ENCODE data around the gene MPO. TPM values are rescaled to one million over a fixed set of nuclear protein-coding genes. Genes with fewer than 3 reads are reported as not detected.

The MPO gene
- total RNA-seq, 2 experiments from 2014 or later, result not detected

DNA sequence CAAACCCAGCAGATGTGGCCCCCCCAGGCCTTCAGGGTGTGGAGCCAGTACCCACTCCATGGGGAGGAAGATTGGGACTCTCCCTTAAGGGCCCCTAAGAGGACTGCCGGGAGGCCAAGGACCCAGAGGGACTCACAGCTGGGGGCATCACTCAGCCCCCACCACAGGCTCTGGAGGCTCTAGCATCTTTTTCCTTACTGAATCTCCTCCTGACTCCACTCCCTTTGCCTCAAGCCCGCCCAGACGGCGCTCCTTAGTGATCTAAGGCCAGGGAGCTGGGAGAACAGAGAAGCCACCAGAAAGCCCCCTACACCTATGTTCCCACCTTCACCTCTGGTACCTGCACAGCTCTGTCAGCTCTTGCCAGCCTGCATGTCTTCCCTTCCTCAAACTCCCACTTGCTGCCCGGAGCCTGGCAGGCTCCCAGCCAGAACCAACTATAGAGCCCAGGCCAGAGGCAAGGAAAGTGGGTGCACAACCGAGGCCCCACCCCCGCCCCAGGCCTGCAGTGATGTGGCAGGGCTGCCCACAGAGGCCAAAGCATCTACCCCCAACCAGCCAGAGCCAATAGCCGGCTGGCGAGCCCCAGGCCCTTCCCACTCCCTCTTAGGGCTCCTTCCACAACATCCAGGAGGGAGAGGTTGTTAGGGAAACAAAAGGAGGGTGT lies 22.3 kb upstream of the MPO start:
- ChIA-PET POLR2A (no interaction called here), CTCF (interaction anchor here (0.6 to 4.2 kb wide), 5 partner anchors 10 to 55 kb away, joined by 3 to 36 read pairs (median 4); no protein-coding TSS in a partner anchor)
- Mint-ChIP-seq H3K27ac (no peak overlapping the region), H3K36me3 (ENCODE audit: low read depth) (no peaks in the 10 kb centered on the region), H3K4me3 (no peak overlapping the region), H3K9me3 (no peaks in the 10 kb centered on the region), H3K27me3 (peaks cover 11% of the 10 kb centered on the region), H3K4me1 (no peaks in the 10 kb centered on the region)
- no peak for DNase-seq

DNA sequence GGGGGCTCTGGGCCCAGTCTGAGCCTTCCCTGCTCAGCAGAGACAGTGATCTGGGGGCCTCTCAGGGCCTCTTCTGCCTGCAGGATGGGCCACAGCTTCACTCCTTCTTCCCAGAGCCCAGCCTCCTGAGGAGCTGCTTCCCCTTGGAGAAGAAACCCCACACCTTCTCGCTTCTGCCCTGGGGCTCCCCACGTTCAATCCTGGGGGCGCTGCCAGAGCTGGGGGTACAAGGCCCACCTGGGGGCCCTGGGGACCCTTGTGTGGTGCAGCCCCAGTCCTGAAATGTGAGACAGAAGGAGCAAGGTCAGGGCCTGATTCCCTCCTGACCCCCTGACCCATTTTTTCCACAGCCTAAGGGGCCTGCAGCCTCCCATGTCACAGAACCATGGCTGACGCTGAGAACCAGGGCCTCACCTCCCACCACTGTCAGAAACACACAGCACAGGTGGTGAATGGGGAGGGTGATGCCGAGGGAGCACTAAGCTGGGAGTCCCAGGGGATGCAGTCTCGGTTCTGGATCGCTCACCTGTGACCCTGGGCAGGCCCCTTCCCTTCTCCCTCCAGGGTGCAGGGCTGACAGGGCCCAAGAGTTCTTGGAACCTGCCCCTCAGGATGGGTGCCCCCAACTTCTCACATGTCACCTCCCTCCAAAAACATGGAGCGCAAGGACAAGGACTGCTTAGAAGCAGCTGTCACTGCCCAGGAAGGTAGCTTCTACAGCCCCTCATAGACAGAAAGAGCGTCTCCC lies 21.6 kb upstream of the MPO start:
- Mint-ChIP-seq H3K9me3 (no peaks in the 10 kb centered on the region), H3K4me1 (no peaks in the 10 kb centered on the region), H3K27me3 (peaks cover 16% of the 10 kb centered on the region), H3K36me3 (ENCODE audit: low read depth) (no peaks in the 10 kb centered on the region), H3K4me3 (no peak overlapping the region), H3K27ac (no peak overlapping the region)
- DNase-seq, result no peak
- ChIA-PET POLR2A (no interaction called here), CTCF (interaction anchor here (0.6 to 4.2 kb wide), 4 partner anchors 10 to 42 kb away, joined by 3 to 36 read pairs (median 6); no protein-coding TSS in a partner anchor)

DNA sequence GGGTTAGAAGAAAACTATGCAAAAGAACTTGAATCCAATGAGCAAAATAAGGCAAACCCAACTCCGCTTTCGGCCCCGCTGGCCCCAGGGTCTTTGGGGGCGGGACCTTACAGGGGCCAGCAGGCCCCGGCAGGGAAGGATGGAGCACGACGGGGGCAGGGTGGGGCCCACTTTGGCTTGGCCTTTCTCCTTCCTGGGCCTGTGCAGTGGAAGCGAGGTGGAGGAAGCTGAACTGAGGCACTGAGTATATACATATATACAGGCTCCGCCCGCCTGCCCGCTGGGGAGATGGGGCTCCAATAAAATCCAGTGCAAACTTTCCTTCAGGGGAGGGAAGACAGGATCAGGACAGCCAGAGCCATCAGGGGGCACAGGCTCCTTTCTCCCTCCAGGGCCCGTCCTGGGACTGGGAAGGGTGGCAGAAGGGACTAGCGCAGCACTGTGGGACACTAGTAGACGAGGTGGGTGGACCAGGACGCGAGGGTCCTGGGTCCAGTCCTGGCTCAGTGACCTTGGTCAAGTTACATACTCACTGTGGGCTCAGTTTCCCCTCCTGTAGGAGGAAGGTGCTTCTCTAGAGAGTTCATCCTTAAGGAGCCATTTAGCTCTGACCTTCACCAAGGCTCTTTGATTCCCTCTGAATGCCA lies 20.9 kb upstream of the MPO start:
- H3K27me3 Mint-ChIP-seq, result peaks cover 16% of the 10 kb centered on the region
- no peaks in the 10 kb centered on the region for H3K36me3 Mint-ChIP-seq (ENCODE audit: low read depth)
- ChIA-PET CTCF (interaction anchor here (0.6 to 1.1 kb wide), 2 partner anchors 16 to 43 kb away, joined by 3 read pairs; no protein-coding TSS in a partner anchor), POLR2A (no interaction called here)
- no peaks in the 10 kb centered on the region for H3K4me1 Mint-ChIP-seq
- no peak overlapping the region for H3K4me3 Mint-ChIP-seq
- DNase-seq, result no peak
- H3K27ac Mint-ChIP-seq, result no peak overlapping the region
- H3K9me3 Mint-ChIP-seq, result no peaks in the 10 kb centered on the region

DNA sequence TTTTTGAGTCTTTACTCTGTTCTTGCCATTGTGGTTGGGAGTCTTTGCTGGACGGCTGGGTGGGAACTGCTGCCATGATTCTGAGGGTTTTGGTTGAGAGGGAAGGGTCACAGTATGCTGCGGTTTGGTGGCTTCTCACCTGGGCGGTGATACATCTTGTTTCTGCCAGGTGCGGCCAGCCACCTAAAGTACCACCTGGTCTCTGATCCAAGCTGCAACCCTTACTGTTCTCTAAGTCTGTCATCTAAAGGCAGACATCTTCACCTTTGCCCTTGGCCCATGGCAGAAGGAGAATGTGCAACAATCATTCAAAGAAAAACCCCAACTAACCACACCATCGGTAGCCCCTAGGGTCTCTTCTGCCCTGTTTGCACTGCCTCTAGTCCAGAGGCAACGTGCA lies 19.6 kb upstream of the MPO start:
- Mint-ChIP-seq H3K36me3 (ENCODE audit: low read depth) (no peaks in the 10 kb centered on the region), H3K27ac (no peak overlapping the region), H3K27me3 (peaks cover 19% of the 10 kb centered on the region), H3K4me1 (no peaks in the 10 kb centered on the region), H3K9me3 (no peaks in the 10 kb centered on the region), H3K4me3 (no peak overlapping the region)
- ChIA-PET POLR2A (no interaction called here), CTCF (interaction anchor here (0.5 to 1.6 kb wide), 3 partner anchors 15 to 147 kb away, joined by 3 to 4 read pairs (median 3); no protein-coding TSS in a partner anchor)
- no peak for DNase-seq

DNA sequence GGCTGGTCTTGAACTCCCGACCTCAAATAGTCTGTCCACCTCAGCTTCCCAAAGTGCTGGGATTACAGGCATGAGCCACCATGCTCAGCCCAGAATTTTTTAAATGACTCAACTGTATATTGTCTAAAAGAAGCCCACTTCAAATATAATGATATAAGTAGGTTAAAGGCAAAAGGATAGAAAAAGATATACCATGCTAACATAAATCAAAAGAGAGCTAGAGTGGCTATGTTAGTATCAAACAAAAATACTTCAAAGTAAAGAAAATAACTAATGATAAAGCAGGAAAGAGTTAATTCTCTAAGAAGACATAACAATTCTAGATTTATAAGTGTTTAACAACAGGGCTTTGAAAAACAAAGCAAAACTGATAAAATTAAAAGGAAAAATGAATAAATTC lies 13.3 kb upstream of the MPO start:
- ChIA-PET CTCF (interaction anchor here (1.3 kb wide), 1 partner anchor 10 kb away, joined by 3 read pairs; no protein-coding TSS in a partner anchor), POLR2A (no interaction called here)
- Mint-ChIP-seq H3K4me1 (no peaks in the 10 kb centered on the region), H3K9me3 (no peaks in the 10 kb centered on the region), H3K27me3 (peaks cover 52% of the 10 kb centered on the region), H3K27ac (no peak overlapping the region), H3K36me3 (ENCODE audit: low read depth) (no peaks in the 10 kb centered on the region), H3K4me3 (no peak overlapping the region)
- DNase-seq, result no peak

DNA sequence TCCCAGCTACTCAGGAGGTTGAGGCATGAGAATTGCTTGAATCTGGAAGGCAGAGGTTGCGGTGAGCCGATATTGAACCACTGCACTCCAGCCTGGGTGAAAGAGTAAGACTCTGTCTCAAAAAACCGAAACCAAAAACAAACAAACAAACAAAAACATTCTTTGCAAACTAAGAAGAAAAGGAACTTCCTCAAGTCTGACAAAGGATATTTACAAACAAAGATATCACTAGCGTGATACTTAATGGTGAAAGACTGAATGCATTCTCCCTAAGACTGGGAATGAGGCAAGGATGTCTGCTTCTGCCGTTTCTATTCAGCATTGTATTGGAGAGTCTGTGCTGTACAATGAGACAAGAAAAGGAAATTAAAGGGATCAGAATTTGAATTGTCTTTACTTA lies 10.5 kb upstream of the MPO start:
- DNase-seq, result no peak
- no peaks in the 10 kb centered on the region for H3K9me3 Mint-ChIP-seq
- CTCF ChIA-PET, result no interaction called here

DNA sequence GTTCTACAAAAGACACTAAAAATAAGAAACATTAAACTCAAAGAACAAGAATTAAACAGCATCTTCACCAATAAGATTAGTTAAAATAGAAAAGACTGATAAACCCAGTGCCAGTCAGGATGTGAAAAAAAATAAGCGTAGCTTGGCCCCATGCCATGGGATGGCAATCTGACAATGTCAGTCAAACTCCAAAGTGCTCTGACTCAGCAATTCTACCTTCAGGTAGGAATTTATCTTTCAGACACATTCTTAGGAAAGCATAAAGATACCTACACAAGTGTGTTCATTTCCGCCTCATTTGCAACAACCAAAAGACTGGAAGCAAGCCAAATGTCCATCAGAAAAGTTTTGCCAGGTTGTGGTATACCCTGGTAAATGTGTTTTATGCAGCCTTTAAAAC lies 9.1 kb upstream of the MPO start:
- POLR2A ChIA-PET, result no interaction called here
- Mint-ChIP-seq H3K4me1 (peaks cover 2% of the 10 kb centered on the region), H3K4me3 (no peak overlapping the region), H3K27ac (no peak overlapping the region), H3K27me3 (peaks cover 45% of the 10 kb centered on the region), H3K9me3 (no peaks in the 10 kb centered on the region), H3K36me3 (ENCODE audit: low read depth) (no peaks in the 10 kb centered on the region)
- DNase-seq, result no peak
- CTCF ChIA-PET, result interaction anchor here (1.4 kb wide), 1 partner anchor 24 kb away, joined by 3 read pairs; no protein-coding TSS in a partner anchor

More for the DNA sequence above, 10.5 kb upstream of the MPO start:
- Mint-ChIP-seq H3K27ac (no peak overlapping the region), H3K4me3 (no peak overlapping the region), H3K27me3 (peaks cover 48% of the 10 kb centered on the region), H3K36me3 (ENCODE audit: low read depth) (no peaks in the 10 kb centered on the region), H3K4me1 (no peaks in the 10 kb centered on the region)
- POLR2A ChIA-PET, result no interaction called here

DNA sequence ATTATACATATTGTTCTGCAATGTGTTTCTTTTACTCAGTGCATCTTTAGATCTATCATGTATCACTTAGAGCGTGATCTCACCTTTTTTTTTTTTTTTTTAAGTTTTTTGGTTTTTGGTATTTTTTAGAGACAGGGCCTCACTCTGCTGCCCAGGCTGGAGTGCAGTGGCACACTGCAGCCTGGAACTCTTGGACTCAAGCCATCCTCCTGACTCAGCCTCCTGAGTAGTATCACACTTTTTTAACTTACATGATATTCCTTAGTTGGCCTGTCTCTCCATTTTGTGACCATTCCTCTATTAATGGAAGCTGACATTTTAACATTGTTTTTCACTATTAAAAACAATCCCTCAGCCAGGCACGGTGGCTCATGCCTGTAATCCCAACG lies 4.7 kb upstream of the MPO start:
- Mint-ChIP-seq H3K4me1 (peaks cover 2% of the 10 kb centered on the region), H3K27me3 (peaks cover 22% of the 10 kb centered on the region), H3K27ac (no peak overlapping the region), H3K4me3 (no peak overlapping the region), H3K9me3 (no peaks in the 10 kb centered on the region), H3K36me3 (ENCODE audit: low read depth) (no peaks in the 10 kb centered on the region)
- DNase-seq, result no peak
- CTCF ChIA-PET, result interaction anchor here (0.9 kb wide), 1 partner anchor 12 kb away, joined by 3 read pairs; no protein-coding TSS in a partner anchor
- POLR2A ChIA-PET, result no interaction called here

DNA sequence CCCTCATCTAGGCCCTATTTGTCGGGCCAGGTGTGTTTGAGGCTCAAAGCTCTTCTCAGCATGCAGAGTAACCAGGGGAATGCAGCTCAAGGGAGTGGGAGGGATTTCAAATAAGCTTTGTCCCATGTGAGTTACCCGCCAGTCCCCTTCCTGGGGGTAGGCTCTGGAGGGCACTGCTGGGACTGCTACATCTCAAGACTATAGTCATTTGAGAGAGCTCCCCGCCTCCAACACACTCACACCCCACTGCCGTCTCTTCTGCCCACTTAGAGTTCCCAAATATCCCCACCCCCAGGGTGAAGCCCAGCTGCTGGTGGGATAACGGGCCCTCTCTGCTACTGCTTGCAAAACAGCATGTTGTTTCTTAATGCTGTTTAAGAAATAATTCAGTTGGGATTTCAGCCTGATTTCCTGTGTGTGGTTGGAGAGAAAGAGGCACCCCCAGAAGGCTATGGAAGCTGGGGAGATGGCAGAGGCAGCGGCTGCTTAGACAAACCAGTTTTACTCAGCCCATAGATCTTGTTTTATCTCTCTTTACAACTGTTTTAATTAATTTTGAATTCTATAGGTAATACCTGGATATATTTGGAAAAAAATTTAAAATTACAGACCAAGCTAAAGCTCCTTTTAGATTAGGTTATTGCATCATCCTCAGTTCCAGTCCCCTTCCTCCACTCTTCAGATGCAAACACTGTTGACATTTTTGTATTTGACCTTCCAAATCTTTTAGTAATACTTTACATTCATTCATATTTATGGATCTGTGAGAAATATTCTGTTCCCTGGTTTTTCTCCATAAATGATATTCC lies 4.1 kb upstream of the MPO start:
- ChIA-PET CTCF (interaction anchor here (0.6 to 0.7 kb wide), 2 partner anchors 32 to 290 kb away, joined by 3 read pairs; no protein-coding TSS in a partner anchor), POLR2A (no interaction called here)
- no peak overlapping the region for H3K27ac Mint-ChIP-seq

DNA sequence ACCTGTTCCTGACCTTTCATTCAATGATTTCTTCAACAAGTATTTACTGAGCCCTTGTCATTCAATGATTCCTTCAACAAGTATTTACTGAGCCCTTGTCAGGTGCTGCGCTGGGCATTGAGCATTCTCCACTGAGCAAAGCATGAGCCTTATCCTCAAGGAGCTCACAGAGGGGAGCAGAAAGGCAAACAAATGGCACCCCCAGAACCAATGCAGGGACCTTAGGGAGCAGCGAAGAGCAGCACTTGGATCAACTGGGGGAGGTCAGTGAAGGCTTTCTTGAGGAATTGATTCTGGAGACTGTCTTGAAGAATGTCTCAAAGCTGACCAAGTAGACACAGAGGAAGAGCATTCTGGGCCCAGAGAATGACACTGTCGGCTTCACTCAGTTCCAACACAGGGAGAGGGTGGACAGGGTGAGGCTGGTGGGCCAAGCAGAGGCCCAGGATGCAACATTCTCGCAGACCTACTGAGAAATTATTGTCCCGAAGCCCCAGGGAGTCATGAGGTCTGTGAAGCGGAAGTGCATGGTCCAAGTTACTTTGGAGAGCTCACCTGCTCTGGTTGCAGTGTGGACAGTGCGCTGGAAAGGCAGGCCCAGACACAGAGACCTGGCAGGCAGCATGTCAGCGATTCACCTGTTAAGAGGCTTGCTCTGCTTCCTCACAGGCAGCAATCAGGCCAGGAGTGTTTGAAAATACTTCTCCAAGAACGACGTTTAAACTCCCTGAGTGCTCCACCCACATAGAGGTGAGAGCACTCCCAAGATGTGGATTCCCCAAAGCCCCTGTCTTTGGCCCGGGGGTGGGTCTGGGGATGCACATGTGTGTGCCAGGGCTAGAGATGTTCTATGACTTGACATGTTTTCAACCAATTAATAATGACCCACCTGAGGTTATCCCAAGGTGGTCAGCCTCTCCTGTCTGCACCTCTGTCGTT lies 3.2 kb upstream of the MPO start:
- DNase-seq, result no peak
- CTCF ChIA-PET, result interaction anchor here (0.7 kb wide), 1 partner anchor 33 kb away, joined by 3 read pairs; no protein-coding TSS in a partner anchor
- no peaks in the 10 kb centered on the region for H3K36me3 Mint-ChIP-seq (ENCODE audit: low read depth)
- no peak overlapping the region for H3K27ac Mint-ChIP-seq
- H3K4me3 Mint-ChIP-seq, result no peak overlapping the region
- H3K9me3 Mint-ChIP-seq, result no peaks in the 10 kb centered on the region
- H3K27me3 Mint-ChIP-seq, result peaks cover 21% of the 10 kb centered on the region
- H3K4me1 Mint-ChIP-seq, result peaks cover 7% of the 10 kb centered on the region
- POLR2A ChIA-PET, result no interaction called here

More for the DNA sequence above, 4.1 kb upstream of the MPO start:
- Mint-ChIP-seq H3K4me3 (no peak overlapping the region), H3K9me3 (no peaks in the 10 kb centered on the region), H3K4me1 (peaks cover 2% of the 10 kb centered on the region), H3K27me3 (peaks cover 18% of the 10 kb centered on the region), H3K36me3 (ENCODE audit: low read depth) (no peaks in the 10 kb centered on the region)
- no peak for DNase-seq

DNA sequence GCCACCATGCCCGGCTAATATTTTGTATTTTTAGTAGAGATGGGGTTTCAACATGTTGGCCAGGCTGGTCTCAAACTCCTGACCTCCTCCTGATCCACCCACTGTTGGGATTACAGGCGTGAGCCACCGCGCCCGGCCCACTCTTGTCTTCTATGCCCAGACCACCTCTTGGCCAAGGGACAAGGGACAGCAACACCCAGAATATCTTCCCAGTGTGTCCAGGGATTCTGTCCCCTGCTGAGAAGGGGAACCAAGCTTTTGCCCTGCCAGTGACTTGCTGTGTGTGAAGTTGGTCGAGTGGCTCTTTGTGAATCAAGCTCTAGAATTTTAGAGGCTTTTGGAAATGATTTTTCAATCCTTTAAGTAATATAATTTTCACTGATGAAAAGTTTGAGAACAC lies 1.7 kb upstream of the MPO start:
- no peaks in the 10 kb centered on the region for H3K36me3 Mint-ChIP-seq (ENCODE audit: low read depth)
- H3K9me3 Mint-ChIP-seq, result no peaks in the 10 kb centered on the region
- H3K27me3 Mint-ChIP-seq, result peaks cover 17% of the 10 kb centered on the region
- no peak overlapping the region for H3K27ac Mint-ChIP-seq
- CTCF ChIA-PET, result no interaction called here
- no peak for DNase-seq
- H3K4me1 Mint-ChIP-seq, result peaks cover 7% of the 10 kb centered on the region
- POLR2A ChIA-PET, result no interaction called here
- no peak overlapping the region for H3K4me3 Mint-ChIP-seq
